ENCODE results near the gene MRPL1.

Gene MRPL1

GRCh38 chr4:77917075-77917474, 54.4 kb downstream of the MRPL1 start:
- no peaks in the 10 kb centered on the region for H3K27me3 ChIP-seq (ENCODE audit: insufficient read depth, low read length)
- peaks cover 7% of the 10 kb centered on the region for H3K36me3 ChIP-seq (ENCODE audit: insufficient read depth, low read length)
- no peak overlapping the region for H3K4me3 ChIP-seq (ENCODE audit: low read depth, low read length)
- no peaks in the 10 kb centered on the region for H3K79me2 ChIP-seq (ENCODE audit: control insufficient read depth, insufficient read depth, low read length, unreplicated experiment)
- H3K27ac ChIP-seq (ENCODE audit: low read depth, low read length), result no peak overlapping the region
- peaks cover 28% of the 10 kb centered on the region for H3K4me1 ChIP-seq (ENCODE audit: control insufficient read depth, insufficient read depth, low read length, unreplicated experiment)
- no peak overlapping the region for H2AFZ ChIP-seq (ENCODE audit: low read length, unreplicated experiment)

- Histone ChIP-seq H3K27me3 (ENCODE audit: insufficient read depth, low read length) (no peaks in the 10 kb centered on the region), H2AFZ (ENCODE audit: low read length, unreplicated experiment) (no peak overlapping the region), H3K79me2 (ENCODE audit: control insufficient read depth, insufficient read depth, low read length, unreplicated experiment) (no peaks in the 10 kb centered on the region), H3K36me3 (ENCODE audit: insufficient read depth, low read length) (peaks cover 2% of the 10 kb centered on the region), H3K4me3 (ENCODE audit: low read depth, low read length) (no peak overlapping the region), H3K27ac (ENCODE audit: low read depth, low read length) (no peak overlapping the region), H3K4me1 (ENCODE audit: control insufficient read depth, insufficient read depth, low read length, unreplicated experiment) (peaks cover 33% of the 10 kb centered on the region)
Observed at GRCh38 chr4:77917601-77918000, 55.0 kb downstream of the MRPL1 start.

GRCh38 chr4:77920371-77920770, 57.7 kb downstream of the MRPL1 start:
- Histone ChIP-seq H3K27ac (ENCODE audit: low read depth, low read length) (peak overlapping the region; percentile 97), H3K36me3 (ENCODE audit: insufficient read depth, low read length) (peaks cover 13% of the 10 kb centered on the region; the same call in 1 of the 2 replicates), H3K4me3 (ENCODE audit: low read depth, low read length) (no peak overlapping the region)

GRCh38 chr4:77921701-77922100, 59.1 kb downstream of the MRPL1 start:
- H3K36me3 ChIP-seq (ENCODE audit: insufficient read depth, low read length), result peaks cover 23% of the 10 kb centered on the region
- H3K4me1 ChIP-seq (ENCODE audit: control insufficient read depth, insufficient read depth, low read length, unreplicated experiment), result peaks cover 34% of the 10 kb centered on the region
- H3K79me2 ChIP-seq (ENCODE audit: control insufficient read depth, insufficient read depth, low read length, unreplicated experiment), result peaks cover 3% of the 10 kb centered on the region
- no peak overlapping the region for H2AFZ ChIP-seq (ENCODE audit: low read length, unreplicated experiment)
- H3K27me3 ChIP-seq (ENCODE audit: insufficient read depth, low read length), result no peaks in the 10 kb centered on the region
- peak overlapping the region; percentile 32; the same call in 1 of the 2 replicates for H3K4me3 ChIP-seq (ENCODE audit: low read depth, low read length)
- peak overlapping the region; percentile 97 for H3K27ac ChIP-seq (ENCODE audit: low read depth, low read length)

More at GRCh38 chr4:77920371-77920770, 57.7 kb downstream of the MRPL1 start:
- Histone ChIP-seq H2AFZ (ENCODE audit: low read length, unreplicated experiment) (no peak overlapping the region), H3K27me3 (ENCODE audit: insufficient read depth, low read length) (no peaks in the 10 kb centered on the region), H3K4me1 (ENCODE audit: control insufficient read depth, insufficient read depth, low read length, unreplicated experiment) (peaks cover 34% of the 10 kb centered on the region), H3K79me2 (ENCODE audit: control insufficient read depth, insufficient read depth, low read length, unreplicated experiment) (peaks cover 3% of the 10 kb centered on the region)

- Histone ChIP-seq H3K4me1 (ENCODE audit: control insufficient read depth, insufficient read depth, low read length, unreplicated experiment) (peaks cover 34% of the 10 kb centered on the region), H3K79me2 (ENCODE audit: control insufficient read depth, insufficient read depth, low read length, unreplicated experiment) (peaks cover 3% of the 10 kb centered on the region), H2AFZ (ENCODE audit: low read length, unreplicated experiment) (no peak overlapping the region), H3K27ac (ENCODE audit: low read depth, low read length) (peak overlapping the region; percentile 97), H3K4me3 (ENCODE audit: low read depth, low read length) (peak overlapping the region; percentile 32; the same call in 1 of the 2 replicates), H3K36me3 (ENCODE audit: insufficient read depth, low read length) (peaks cover 23% of the 10 kb centered on the region), H3K27me3 (ENCODE audit: insufficient read depth, low read length) (no peaks in the 10 kb centered on the region)
Observed at GRCh38 chr4:77922158-77923094, 59.8 kb downstream of the MRPL1 start.

GRCh38 chr4:77927991-77928925, 65.6 kb downstream of the MRPL1 start:
- Histone ChIP-seq H2AFZ (ENCODE audit: low read length, unreplicated experiment) (no peak overlapping the region), H3K4me1 (ENCODE audit: control insufficient read depth, insufficient read depth, low read length, unreplicated experiment) (peaks cover 24% of the 10 kb centered on the region), H3K79me2 (ENCODE audit: control insufficient read depth, insufficient read depth, low read length, unreplicated experiment) (peaks cover 3% of the 10 kb centered on the region), H3K27ac (ENCODE audit: low read depth, low read length) (peak overlapping the region; percentile 73), H3K36me3 (ENCODE audit: insufficient read depth, low read length) (peaks cover 20% of the 10 kb centered on the region), H3K27me3 (ENCODE audit: insufficient read depth, low read length) (no peaks in the 10 kb centered on the region), H3K4me3 (ENCODE audit: low read depth, low read length) (no peak overlapping the region; the same call in 1 of the 2 replicates)

- Histone ChIP-seq H3K27me3 (ENCODE audit: insufficient read depth, low read length) (no peaks in the 10 kb centered on the region), H3K36me3 (ENCODE audit: insufficient read depth, low read length) (peaks cover 9% of the 10 kb centered on the region), H3K27ac (ENCODE audit: low read depth, low read length) (no peak overlapping the region), H2AFZ (ENCODE audit: low read length, unreplicated experiment) (no peak overlapping the region), H3K4me1 (ENCODE audit: control insufficient read depth, insufficient read depth, low read length, unreplicated experiment) (peaks cover 24% of the 10 kb centered on the region), H3K4me3 (ENCODE audit: low read depth, low read length) (no peak overlapping the region), H3K79me2 (ENCODE audit: control insufficient read depth, insufficient read depth, low read length, unreplicated experiment) (no peaks in the 10 kb centered on the region)
Observed at GRCh38 chr4:77930154-77930639, 67.6 kb downstream of the MRPL1 start.

- Histone ChIP-seq H3K36me3 (ENCODE audit: insufficient read depth, low read length) (peaks cover 4% of the 10 kb centered on the region), H3K4me1 (ENCODE audit: control insufficient read depth, insufficient read depth, low read length, unreplicated experiment) (peaks cover 24% of the 10 kb centered on the region), H3K27me3 (ENCODE audit: insufficient read depth, low read length) (no peaks in the 10 kb centered on the region), H3K4me3 (ENCODE audit: low read depth, low read length) (no peak overlapping the region), H2AFZ (ENCODE audit: low read length, unreplicated experiment) (no peak overlapping the region), H3K27ac (ENCODE audit: low read depth, low read length) (peak overlapping the region; percentile 61), H3K79me2 (ENCODE audit: control insufficient read depth, insufficient read depth, low read length, unreplicated experiment) (no peaks in the 10 kb centered on the region)
Observed at GRCh38 chr4:77930876-77931275, 68.2 kb downstream of the MRPL1 start.

GRCh38 chr4:77931452-77932135, 69.0 kb downstream of the MRPL1 start:
- peak overlapping the region; percentile 61 for H3K27ac ChIP-seq (ENCODE audit: low read depth, low read length)
- H3K36me3 ChIP-seq (ENCODE audit: insufficient read depth, low read length), result no peaks in the 10 kb centered on the region
- no peak overlapping the region for H2AFZ ChIP-seq (ENCODE audit: low read length, unreplicated experiment)
- no peaks in the 10 kb centered on the region for H3K79me2 ChIP-seq (ENCODE audit: control insufficient read depth, insufficient read depth, low read length, unreplicated experiment)
- no peak overlapping the region for H3K4me3 ChIP-seq (ENCODE audit: low read depth, low read length)
- no peaks in the 10 kb centered on the region for H3K27me3 ChIP-seq (ENCODE audit: insufficient read depth, low read length)
- H3K4me1 ChIP-seq (ENCODE audit: control insufficient read depth, insufficient read depth, low read length, unreplicated experiment), result peaks cover 24% of the 10 kb centered on the region

- Histone ChIP-seq H3K27ac (ENCODE audit: low read depth, low read length) (no peak overlapping the region), H3K36me3 (ENCODE audit: insufficient read depth, low read length) (peaks cover 6% of the 10 kb centered on the region; the same call in 1 of the 2 replicates), H2AFZ (ENCODE audit: low read length, unreplicated experiment) (no peak overlapping the region), H3K4me3 (ENCODE audit: low read depth, low read length) (no peak overlapping the region), H3K27me3 (ENCODE audit: insufficient read depth, low read length) (no peaks in the 10 kb centered on the region), H3K79me2 (ENCODE audit: control insufficient read depth, insufficient read depth, low read length, unreplicated experiment) (peaks cover 4% of the 10 kb centered on the region), H3K4me1 (ENCODE audit: control insufficient read depth, insufficient read depth, low read length, unreplicated experiment) (no peaks in the 10 kb centered on the region)
Observed at GRCh38 chr4:77938560-77938959, 75.9 kb downstream of the MRPL1 start.
